WTC11 (cell line): ENCODE results near the gene TRPC4AP. TPM values are rescaled to one million over a fixed set of nuclear protein-coding genes. Genes with fewer than 3 reads are reported as not detected.
A peak's percentile ranks its signal among the peaks of the same experiment; 100 is the strongest.

Experiments
- ATAC-seq: fragments of 200-7000 bp; cut with Tn5 transposase; 2 replicates; pipeline ENCODE4 v1.10.0; 2021; ENCODE audit warnings: mild to moderate bottlenecking, moderate library complexity
- CTCF ChIA-PET: fragments of 300-600 bp; sonication (Branson Sonifier 250); formaldehyde crosslinking; loops from one replicate; lab custom pipeline; 2021; ENCODE audit warnings: antibody characterized with exemption; lab: Charles Lee
- POLR2A ChIA-PET: fragments of 350-600 bp; sonication (Branson Sonifier 250); formaldehyde crosslinking; loops from one replicate; lab custom pipeline; 2021; ENCODE audit warnings: antibody characterized with exemption; lab: Charles Lee
- DNase-seq: peaks from one replicate; pipeline ENCODE4 v3.0.0; 2021; ENCODE audit warnings: low spot score
- H3K27ac Mint-ChIP-seq: 2 replicates; pipeline ENCODE4 v1.8.0; 2021; ENCODE audit warnings: mixed read lengths
- H3K27me3 Mint-ChIP-seq: 2 replicates; pipeline ENCODE4 v1.8.0; 2021; ENCODE audit warnings: low read depth, mild to moderate bottlenecking, moderate library complexity, mixed read lengths
- H3K36me3 Mint-ChIP-seq: 2 replicates; pipeline ENCODE4 v1.8.0; 2021; ENCODE audit warnings: mixed read lengths
- H3K4me1 Mint-ChIP-seq: 2 replicates; pipeline ENCODE4 v1.8.0; 2022; ENCODE audit warnings: mixed read lengths
- H3K4me3 Mint-ChIP-seq: 2 replicates; pipeline ENCODE4 v1.8.0; 2021; ENCODE audit warnings: mild to moderate bottlenecking, moderate library complexity, mixed read lengths
- H3K9me3 Mint-ChIP-seq: 2 replicates; pipeline ENCODE4 v1.8.0; 2021; ENCODE audit warnings: mixed read lengths
- ATF1 ChIP-seq: sonication (generic); formaldehyde crosslinking; IDR thresholded peaks from 2 replicates; pipeline ENCODE4 v1.8.1; 2023; ENCODE audit warnings: mild to moderate bottlenecking, moderate library complexity, missing genetic modification reagents
- ATF3 ChIP-seq: sonication (generic); formaldehyde crosslinking; conservative IDR thresholded peaks from 2 replicates; pipeline ENCODE4 v1.8.1; 2022; ENCODE audit warnings: mild to moderate bottlenecking, missing genetic modification reagents
- CBFB ChIP-seq: sonication (generic); formaldehyde crosslinking; IDR thresholded peaks from 2 replicates; pipeline ENCODE4 v1.8.1; 2022; ENCODE audit warnings: mild to moderate bottlenecking, low read depth, missing genetic modification reagents
- CREB1 ChIP-seq: sonication (generic); formaldehyde crosslinking; IDR thresholded peaks from 2 replicates; pipeline ENCODE4 v1.8.0; 2023; ENCODE audit warnings: mild to moderate bottlenecking, missing genetic modification reagents
- ERG ChIP-seq: fragments of 250-450 bp; sonication (Bioruptor Pico); IDR thresholded peaks from 2 replicates; pipeline ENCODE4 v1.8.0; 2021; ENCODE audit warnings: mild to moderate bottlenecking
- ESRRA ChIP-seq: sonication (generic); formaldehyde crosslinking; IDR thresholded peaks from 2 replicates; pipeline ENCODE4 v1.8.1; 2022; ENCODE audit warnings: mild to moderate bottlenecking, missing genetic modification reagents, borderline replicate concordance
- GABPB1 ChIP-seq: sonication (generic); formaldehyde crosslinking; IDR thresholded peaks from 2 replicates; pipeline ENCODE4 v1.8.1; 2023; ENCODE audit warnings: mild to moderate bottlenecking, missing genetic modification reagents
- GTF2I ChIP-seq: fragments of 250-450 bp; sonication (Bioruptor Pico); conservative IDR thresholded peaks from 2 replicates; pipeline ENCODE4 v1.4.0; 2021; ENCODE audit warnings: mild to moderate bottlenecking
- IRF1 ChIP-seq: sonication (generic); formaldehyde crosslinking; IDR thresholded peaks from 2 replicates; pipeline ENCODE4 v1.8.0; 2023; ENCODE audit warnings: missing genetic modification reagents
- MLX ChIP-seq: sonication (generic); formaldehyde crosslinking; IDR thresholded peaks from 2 replicates; pipeline ENCODE4 v1.8.1; 2023; ENCODE audit warnings: mild to moderate bottlenecking, missing genetic modification reagents, moderate library complexity
- NR1H2 ChIP-seq: sonication (generic); formaldehyde crosslinking; IDR thresholded peaks from 2 replicates; pipeline ENCODE4 v1.9.0; 2021; ENCODE audit warnings: mild to moderate bottlenecking, moderate library complexity, missing genetic modification reagents
- PRRX2 ChIP-seq: fragments of 250-450 bp; sonication (Bioruptor Pico); IDR thresholded peaks from 2 replicates; pipeline ENCODE4 v1.8.0; 2021; ENCODE audit warnings: mild to moderate bottlenecking
- RORB ChIP-seq: fragments of 250-450 bp; sonication (Bioruptor Pico); IDR thresholded peaks from 2 replicates; pipeline ENCODE4 v1.9.0; 2021; ENCODE audit warnings: mild to moderate bottlenecking
- SOX15 ChIP-seq: fragments of 250-450 bp; sonication (Bioruptor Pico); IDR thresholded peaks from 2 replicates; pipeline ENCODE4 v1.9.0; 2021; ENCODE audit warnings: mild to moderate bottlenecking
- SP1 ChIP-seq: sonication (generic); formaldehyde crosslinking; conservative IDR thresholded peaks from 2 replicates; pipeline ENCODE4 v1.8.1; 2022; ENCODE audit warnings: missing genetic modification reagents
- USF2 ChIP-seq: sonication (generic); formaldehyde crosslinking; IDR thresholded peaks from 2 replicates; pipeline ENCODE4 v1.8.1; 2023; ENCODE audit warnings: mild to moderate bottlenecking, missing genetic modification reagents, moderate library complexity
- ZNF281 ChIP-seq: sonication (generic); formaldehyde crosslinking; IDR thresholded peaks from 2 replicates; pipeline ENCODE4 v1.8.0; 2023; ENCODE audit warnings: mild to moderate bottlenecking, missing genetic modification reagents
- ZNF396 ChIP-seq: fragments of 250-450 bp; sonication (Bioruptor Pico); IDR thresholded peaks from 2 replicates; pipeline ENCODE4 v1.8.0; 2021; ENCODE audit warnings: mild to moderate bottlenecking, moderate library complexity, borderline replicate concordance
- ZNF423 ChIP-seq: fragments of 250-450 bp; sonication (Bioruptor Pico); IDR thresholded peaks from 2 replicates; pipeline ENCODE4 v2.1.2; 2022; ENCODE audit warnings: mild to moderate bottlenecking, moderate library complexity
- ZNF671 ChIP-seq: fragments of 250-450 bp; sonication (Bioruptor Pico); IDR thresholded peaks from 2 replicates; pipeline ENCODE4 v1.8.0; 2021; ENCODE audit warnings: mild to moderate bottlenecking
- total RNA-seq: library from RNA; stranded (reverse); gene quantifications from 3 replicates; pipeline ENCODE4 v1.2.3, GENCODE V29; 2021

TRPC4AP gene
- total RNA-seq, 1 experiment from 2014 or later: 73.8 TPM

GRCh38 chr20:34956751-34957472, 135.7 kb downstream of the TRPC4AP start:
- Mint-ChIP-seq H3K27ac (peak overlapping the region; percentile 93), H3K36me3 (no peaks in the 10 kb centered on the region), H3K27me3 (peaks cover 8% of the 10 kb centered on the region), H3K4me1 (peaks cover 46% of the 10 kb centered on the region), H3K9me3 (no peaks in the 10 kb centered on the region), H3K4me3 (peak overlapping the region; percentile 91; the same call in 1 of the 2 replicates)
- CTCF ChIA-PET: interaction anchor here (0.5 to 3.6 kb wide), 10 partner anchors 17 to 307 kb away, joined by 3 to 103 read pairs (median 5); partner anchors contain the start of genes ACSS2 and GGT7
- POLR2A ChIA-PET: interaction anchor here (0.5 to 0.9 kb wide), 2 partner anchors 17 to 27 kb away, joined by 3 read pairs; no protein-coding TSS in a partner anchor
- DNase-seq (no peak), ATAC-seq (no peak)
- TF ChIP-seq ZNF396 (no peak), ZNF281 (CRISPR knock-in tag) (no peak), ATF3 (CRISPR knock-in tag) (no peak), RORB (CRISPR knock-in tag) (no peak), USF2 (no peak), ESRRA (CRISPR knock-in tag) (no peak), SP1 (CRISPR knock-in tag) (no peak), ATF1 (CRISPR knock-in tag) (no peak), GTF2I (no peak), NR1H2 (CRISPR knock-in tag) (no peak), ZNF671 (CRISPR knock-in tag) (no peak), ZNF423 (CRISPR knock-in tag) (no peak), CREB1 (CRISPR knock-in tag) (no peak), PRRX2 (CRISPR knock-in tag) (no peak), SOX15 (CRISPR knock-in tag) (no peak), IRF1 (CRISPR knock-in tag) (no peak), ERG (no peak), GABPB1 (CRISPR knock-in tag) (no peak), MLX (CRISPR knock-in tag) (no peak), CBFB (CRISPR knock-in tag) (no peak)
